AG10803 (cell line): ENCODE measurements around the gene MGAT5.

Experiments
- DNase-seq: peaks from one replicate; pipeline ENCODE4 v3.0.0; 2010; ENCODE audit warnings: low read depth
- H3K4me3 ChIP-seq: 2 replicates; pipeline ENCODE4 v1.5.1; 2011; ENCODE audit warnings: mild to moderate bottlenecking, low read length, control low read depth
- CTCF ChIP-seq: conservative IDR thresholded peaks from 2 replicates; pipeline ENCODE4 v1.5.1; 2011; ENCODE audit warnings: mild to moderate bottlenecking, low read length, control low read depth, inconsistent platforms

Gene MGAT5

GRCh38 chr2:134406736-134407135 lies 152.9 kb downstream of the MGAT5 start:
- TF ChIP-seq CTCF = no peak
- DNase-seq = no peak
- no peak overlapping the region for H3K4me3 ChIP-seq

- H3K4me3 ChIP-seq = no peak overlapping the region
- no peak for TF ChIP-seq CTCF
- DNase-seq = no peak
These were observed 153.4 kb downstream of the MGAT5 start for GRCh38 chr2:134407154-134407890.

- DNase-seq = peak; percentile 35
- no peak overlapping the region for H3K4me3 ChIP-seq
- no peak for TF ChIP-seq CTCF
These were observed 154.5 kb downstream of the MGAT5 start for GRCh38 chr2:134408386-134408785.

DNA sequence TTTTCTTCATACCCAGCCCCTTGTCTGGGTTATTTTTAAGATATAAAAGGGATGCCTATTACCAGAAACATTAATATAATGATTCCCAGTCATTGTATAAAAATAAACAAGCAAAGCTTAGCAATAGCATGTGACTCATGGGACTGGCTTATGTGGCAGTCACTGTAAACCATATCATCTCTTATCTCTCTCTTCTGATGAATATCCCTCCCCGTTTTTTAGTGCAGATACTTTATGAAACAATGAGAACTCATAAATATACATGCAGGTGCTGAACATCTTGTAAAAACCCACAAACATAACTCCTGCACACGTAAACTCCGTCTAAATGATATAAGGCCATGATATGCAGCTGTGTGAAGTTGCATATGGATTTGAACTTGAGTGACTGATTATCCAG lies 154.9 kb downstream of the MGAT5 start:
- no peak for TF ChIP-seq CTCF
- H3K4me3 ChIP-seq = no peak overlapping the region
- DNase-seq = no peak

DNA sequence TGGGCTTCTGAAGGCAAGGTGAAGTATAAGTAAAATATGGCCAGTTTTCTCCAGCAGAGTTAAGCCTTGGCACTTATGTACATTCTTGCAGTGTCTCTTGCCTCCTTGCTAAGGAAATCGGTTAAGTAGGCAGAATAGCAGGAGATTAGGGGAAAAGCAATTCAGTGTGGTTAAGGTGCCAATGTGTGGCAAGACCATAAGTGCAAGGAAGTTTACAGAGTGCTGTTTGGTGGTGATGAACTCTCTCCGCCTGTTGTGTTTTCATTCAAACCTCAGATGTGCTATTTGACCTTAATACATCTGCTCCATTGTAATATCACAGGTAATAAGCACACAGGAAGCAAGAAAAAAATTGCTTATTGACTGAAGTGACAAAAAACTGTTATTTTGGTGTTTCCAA lies 156.1 kb downstream of the MGAT5 start:
- TF ChIP-seq CTCF = no peak
- no peak for DNase-seq
- H3K4me3 ChIP-seq = no peak overlapping the region

GRCh38 chr2:134410831-134411231 lies 157.0 kb downstream of the MGAT5 start:
- peak; percentile 39 for DNase-seq
- H3K4me3 ChIP-seq = no peak overlapping the region
- no peak for TF ChIP-seq CTCF

- no peak for DNase-seq
- TF ChIP-seq CTCF = no peak
- no peak overlapping the region for H3K4me3 ChIP-seq
These were observed 157.5 kb downstream of the MGAT5 start for GRCh38 chr2:134411279-134411827.
